ENCODE data around the gene SLC22A7.

DNA sequence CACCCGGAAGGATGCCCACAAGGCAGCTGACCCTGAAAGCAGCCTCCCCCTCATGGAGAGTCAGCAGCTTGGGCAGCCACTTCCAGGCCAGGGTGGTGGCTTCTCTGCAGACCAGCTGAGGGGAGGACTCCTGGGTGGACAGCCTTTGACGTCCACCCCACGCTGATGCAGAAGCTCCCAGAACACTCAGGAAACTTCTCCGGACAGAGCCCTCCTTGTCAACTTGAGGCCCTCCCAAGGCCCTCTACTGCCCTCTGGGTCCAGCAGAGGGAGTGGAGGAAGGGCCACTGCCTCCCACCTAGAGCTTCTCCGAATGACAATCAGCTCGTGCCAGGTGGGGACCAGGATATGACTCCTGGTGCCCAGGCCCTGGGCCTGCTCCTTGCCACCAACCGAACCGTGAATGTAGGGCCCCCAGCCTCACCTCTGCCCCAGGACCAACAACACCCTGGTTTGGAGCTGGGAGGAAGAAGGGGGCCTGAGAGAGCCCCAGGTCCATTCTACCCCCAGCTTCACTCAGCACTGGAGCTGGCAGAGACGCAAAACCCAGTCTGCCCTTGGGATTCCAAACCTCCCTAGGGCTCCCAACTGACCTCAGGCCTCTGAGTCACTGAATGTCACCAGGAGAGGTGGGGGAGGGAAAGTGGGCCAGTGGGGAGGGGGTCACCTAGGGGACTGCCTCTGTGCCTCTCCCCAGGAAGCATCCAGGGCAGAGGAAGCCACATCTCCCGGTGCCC lies 10.9 kb upstream of the SLC22A7 start:
- no peak for TF ChIP-seq EZH2 (optimal IDR thresholded peaks at IDR 0.05; ENCODE audit: low read depth, low read length)
- TF ChIP-seq, protein P1, sequence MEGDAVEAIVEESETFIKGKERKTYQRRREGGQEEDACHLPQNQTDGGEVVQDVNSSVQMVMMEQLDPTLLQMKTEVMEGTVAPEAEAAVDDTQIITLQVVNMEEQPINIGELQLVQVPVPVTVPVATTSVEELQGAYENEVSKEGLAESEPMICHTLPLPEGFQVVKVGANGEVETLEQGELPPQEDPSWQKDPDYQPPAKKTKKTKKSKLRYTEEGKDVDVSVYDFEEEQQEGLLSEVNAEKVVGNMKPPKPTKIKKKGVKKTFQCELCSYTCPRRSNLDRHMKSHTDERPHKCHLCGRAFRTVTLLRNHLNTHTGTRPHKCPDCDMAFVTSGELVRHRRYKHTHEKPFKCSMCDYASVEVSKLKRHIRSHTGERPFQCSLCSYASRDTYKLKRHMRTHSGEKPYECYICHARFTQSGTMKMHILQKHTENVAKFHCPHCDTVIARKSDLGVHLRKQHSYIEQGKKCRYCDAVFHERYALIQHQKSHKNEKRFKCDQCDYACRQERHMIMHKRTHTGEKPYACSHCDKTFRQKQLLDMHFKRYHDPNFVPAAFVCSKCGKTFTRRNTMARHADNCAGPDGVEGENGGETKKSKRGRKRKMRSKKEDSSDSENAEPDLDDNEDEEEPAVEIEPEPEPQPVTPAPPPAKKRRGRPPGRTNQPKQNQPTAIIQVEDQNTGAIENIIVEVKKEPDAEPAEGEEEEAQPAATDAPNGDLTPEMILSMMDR (IDR thresholded peaks at IDR 0.05; ENCODE audit: low read length): no peak
